Ovary (tissue), 3 donors: Measurements from ENCODE around the gene N4BP2L2.

ENCODE experiments used
- POLR2A ChIP-seq: fragments of 450-650 bp; IDR thresholded peaks from one replicate; pipeline ENCODE4 v1.6.1; 2017; ENCODE audit warnings: antibody characterized with exemption, mild to moderate bottlenecking, moderate library complexity
- TF ChIP-seq, protein P1 (sequence below), 3 donors: fragments of 450-650 bp in 2 of 3; fragments of 200-600 bp in 1 of 3; IDR thresholded peaks; one replicate each; pipeline versions ENCODE4 v1.5.1 to v1.8.0; 2016 to 2022; ENCODE audit warnings: antibody characterized with exemption in 3 of 3, mild to moderate bottlenecking in 1 of 3
- donor health status: DM: no; HTN: no; CAD: no.

GRCh38 chr13:32443111-32443510, 95.5 kb downstream of the N4BP2L2 start:
- TF ChIP-seq POLR2A = no peak
- TF ChIP-seq, protein P1, sequence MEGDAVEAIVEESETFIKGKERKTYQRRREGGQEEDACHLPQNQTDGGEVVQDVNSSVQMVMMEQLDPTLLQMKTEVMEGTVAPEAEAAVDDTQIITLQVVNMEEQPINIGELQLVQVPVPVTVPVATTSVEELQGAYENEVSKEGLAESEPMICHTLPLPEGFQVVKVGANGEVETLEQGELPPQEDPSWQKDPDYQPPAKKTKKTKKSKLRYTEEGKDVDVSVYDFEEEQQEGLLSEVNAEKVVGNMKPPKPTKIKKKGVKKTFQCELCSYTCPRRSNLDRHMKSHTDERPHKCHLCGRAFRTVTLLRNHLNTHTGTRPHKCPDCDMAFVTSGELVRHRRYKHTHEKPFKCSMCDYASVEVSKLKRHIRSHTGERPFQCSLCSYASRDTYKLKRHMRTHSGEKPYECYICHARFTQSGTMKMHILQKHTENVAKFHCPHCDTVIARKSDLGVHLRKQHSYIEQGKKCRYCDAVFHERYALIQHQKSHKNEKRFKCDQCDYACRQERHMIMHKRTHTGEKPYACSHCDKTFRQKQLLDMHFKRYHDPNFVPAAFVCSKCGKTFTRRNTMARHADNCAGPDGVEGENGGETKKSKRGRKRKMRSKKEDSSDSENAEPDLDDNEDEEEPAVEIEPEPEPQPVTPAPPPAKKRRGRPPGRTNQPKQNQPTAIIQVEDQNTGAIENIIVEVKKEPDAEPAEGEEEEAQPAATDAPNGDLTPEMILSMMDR (IDR thresholded peaks at IDR 0.05) = no peak
